HL-60/S4 treated with retinoic acid at 250 ng/mL for 4 days and 3 days (cell line): ENCODE data around the gene PRTG.
"Not testable (repeated sequence)": the region's sequence is repeated elsewhere in the genome, so short reads cannot be mapped to it uniquely, and the experiment has no call there.

Source experiments
- in situ Hi-C: fragments of 300-500 bp; cut with MboI; formaldehyde crosslinking; loops from 2 replicates; pipeline ENCODE4 v1.7.0; 2022; ENCODE audit warnings: low sequenced_read_pairs

PRTG gene

DNA sequence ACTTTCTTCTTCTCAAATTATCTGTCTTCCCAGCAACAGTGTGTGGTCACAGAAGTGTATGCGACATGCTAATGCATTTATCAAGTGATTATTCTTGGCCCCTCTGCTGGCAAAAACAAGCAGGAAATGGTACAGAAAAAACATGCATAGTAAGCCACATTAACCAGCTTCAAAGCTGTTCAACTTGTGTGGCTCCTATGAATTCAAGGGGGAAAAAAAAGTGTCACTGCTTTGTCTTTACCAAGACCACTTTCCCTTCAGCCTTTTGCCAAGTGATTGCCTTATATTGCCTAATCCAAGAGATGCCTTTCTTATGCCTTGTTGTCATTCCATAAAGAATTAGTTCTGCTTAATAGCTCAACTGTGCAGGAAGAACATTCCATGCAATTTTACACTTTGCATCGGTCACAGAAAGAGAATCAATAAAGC is 39.1 kb downstream of the PRTG start:
- in situ Hi-C loops = no loop called here

DNA sequence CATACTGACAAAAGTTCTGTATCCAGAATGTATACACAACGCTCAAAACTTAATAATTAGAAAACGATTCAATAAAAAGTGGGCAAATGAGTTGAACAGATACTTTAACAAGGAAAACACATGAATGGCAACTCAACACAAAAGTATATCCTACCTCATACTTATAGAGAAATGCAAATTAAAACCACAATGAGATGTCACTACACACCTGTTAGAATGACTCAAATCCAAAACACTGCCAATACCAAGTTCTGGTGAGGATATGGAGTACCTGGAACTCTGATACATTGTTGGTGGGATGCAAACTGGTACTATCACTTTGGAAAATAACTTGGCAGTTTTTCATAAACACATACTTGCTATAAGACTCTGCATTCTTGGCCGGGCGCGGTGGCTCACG is 42.1 kb downstream of the PRTG start:
- in situ Hi-C loops = no loop called here

DNA sequence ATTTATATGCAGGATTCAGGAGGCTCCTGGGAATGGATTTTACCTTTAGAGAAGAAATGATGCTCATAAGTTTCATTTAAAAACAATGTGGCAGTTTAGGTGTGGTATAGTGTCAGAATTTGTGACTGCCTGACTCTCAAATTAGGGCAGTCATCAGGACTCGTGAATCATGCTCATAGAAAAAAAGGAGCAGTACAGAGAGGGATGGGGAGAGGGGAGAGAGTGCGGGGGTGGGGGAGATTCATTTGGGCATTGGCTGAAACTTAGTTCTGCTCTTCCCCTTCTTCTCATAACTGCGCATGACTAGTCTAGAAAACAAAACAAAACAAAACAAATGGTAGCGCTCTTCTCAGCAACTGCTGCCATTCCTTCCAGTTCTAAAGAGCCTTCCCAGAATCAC is 44.3 kb downstream of the PRTG start:
- in situ Hi-C loops = no loop called here

DNA sequence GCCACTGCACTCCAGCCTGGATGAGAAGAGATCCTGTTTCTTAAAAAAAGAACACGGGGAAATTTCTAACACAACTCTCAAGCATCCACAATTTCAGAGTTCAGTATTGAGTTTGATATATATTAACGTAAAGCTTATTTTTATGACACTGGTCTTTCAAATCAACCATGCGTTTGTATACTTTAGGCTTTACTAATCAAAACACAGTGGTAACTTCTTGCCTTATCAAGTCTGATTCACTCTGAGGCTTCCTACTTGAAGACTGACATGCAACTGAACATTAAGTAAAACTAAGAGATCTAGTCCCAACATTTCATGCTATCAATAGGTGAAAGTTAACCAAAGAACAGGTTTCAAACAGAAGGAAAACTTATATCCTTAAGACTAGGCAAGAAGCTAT is 46.7 kb downstream of the PRTG start:
- in situ Hi-C loops = no loop called here

DNA sequence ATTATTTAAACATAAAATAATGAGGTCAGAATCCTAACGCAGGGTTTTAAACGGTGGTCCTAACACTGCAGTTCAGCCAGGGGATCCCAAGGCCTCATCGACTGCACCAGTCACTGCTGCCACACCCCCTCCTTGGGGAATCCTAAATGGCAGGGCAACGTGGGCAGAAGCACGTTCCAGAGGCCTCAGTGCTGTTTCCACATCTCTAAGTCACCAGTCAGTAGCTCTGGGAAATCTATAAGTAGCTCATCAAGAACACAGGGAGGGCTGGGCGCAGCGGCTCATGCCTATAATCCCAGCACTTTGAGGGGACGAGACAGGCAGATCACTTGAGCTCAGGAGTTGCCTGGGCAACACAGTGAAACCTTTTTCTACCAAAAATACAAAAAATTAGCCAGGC is 47.5 kb downstream of the PRTG start:
- in situ Hi-C loops = no loop called here

DNA sequence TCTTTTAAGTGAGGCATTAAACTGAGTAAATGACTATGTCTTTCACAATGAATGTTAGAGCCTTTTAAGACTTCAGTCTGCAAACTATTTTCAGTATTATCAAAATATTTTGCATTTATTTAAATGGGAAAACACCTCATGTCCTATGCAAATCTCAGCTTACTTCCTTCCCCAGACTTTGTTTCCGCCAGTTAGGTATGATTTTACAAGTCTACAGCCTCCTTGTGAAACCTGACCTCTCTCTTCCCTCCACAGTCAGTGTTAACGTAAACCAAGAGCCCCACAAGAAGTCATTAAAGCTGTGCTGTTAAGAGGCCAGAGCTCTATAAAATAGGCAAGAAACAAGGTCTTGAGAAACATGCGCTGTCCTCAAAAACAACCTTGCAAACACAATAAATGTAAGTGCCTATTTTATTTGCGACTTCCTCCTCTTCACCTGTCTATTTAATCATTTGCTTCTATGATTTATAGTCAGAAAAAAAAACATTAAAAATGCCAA is 48.3 kb downstream of the PRTG start:
- in situ Hi-C loops = no loop called here

DNA sequence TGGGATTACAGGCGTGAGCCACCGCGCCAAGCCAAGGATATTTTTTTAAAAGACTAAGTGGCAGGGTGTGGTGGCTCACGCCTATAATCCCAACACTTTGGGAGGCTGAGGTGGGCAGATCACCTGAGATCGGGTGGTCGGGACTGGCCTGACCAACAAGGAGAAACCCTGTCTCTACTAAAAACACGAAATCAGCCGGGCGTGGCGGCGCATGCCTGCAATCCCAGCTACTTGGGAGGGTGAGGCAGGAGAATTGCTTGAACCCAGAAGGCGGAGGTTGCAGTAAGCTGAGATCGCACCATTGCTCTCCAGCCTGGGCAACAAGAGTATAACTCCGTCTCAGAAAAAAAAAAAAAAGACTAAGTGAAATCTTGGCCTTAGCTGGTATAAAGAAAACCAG is 49.8 kb downstream of the PRTG start:
- in situ Hi-C loops = not testable (repeated sequence)

DNA sequence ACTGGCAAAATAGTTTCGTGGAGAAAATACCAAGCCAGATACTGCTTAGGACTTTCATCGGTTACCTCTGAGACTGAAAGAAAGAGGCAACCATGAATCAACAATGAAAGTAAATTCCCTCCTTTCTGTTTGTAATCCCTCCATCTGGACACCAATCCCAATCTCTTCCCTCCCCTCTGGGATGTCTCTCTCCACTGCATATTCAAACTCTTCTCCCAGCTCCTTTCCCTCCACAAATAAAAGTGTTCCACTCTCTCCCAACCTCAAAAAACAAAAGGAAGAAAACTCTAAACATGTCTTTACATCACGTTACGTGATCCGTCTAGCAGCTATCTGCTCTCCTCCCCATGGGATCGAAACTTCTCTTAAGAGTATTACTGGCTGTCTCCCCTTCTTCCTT is 55.2 kb downstream of the PRTG start:
- in situ Hi-C loops = no loop called here

DNA sequence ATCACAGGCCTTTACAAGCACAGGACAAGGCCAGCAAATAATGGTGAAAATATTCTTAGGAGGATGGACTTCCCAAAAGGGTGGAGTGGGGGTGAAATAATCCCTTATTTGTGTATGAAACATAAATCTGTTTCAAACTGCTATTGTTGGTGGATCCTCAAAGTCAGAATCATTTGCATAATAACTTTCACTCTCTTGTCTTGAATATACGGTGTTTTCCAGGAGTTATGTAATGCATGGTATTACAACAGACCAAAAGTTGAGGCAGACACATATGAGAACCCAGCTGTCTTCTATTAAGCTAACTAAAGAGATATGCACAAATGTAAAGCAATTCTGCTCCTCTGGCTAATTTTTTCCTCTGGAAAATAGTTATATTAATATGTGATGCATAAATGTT is 57.7 kb downstream of the PRTG start:
- in situ Hi-C loops = no loop called here

DNA sequence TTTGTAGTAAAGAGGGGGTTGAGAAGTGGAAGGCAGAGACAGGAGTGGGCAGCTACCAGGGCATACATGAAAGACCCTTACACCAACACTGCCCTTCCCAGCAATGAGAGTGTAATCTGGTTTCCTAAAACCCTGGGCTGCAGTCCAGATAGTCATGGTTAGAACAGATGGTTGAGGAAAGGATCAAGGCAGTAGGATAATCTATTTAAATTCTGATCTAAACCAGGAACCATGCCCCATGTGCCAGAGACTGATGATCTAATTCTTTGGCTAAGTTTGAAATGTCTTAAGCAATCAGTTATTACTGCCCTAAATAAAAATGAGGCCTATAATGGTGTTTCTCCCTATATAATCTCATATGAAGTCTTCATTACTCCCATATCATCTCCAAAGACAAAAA is 59.6 kb downstream of the PRTG start:
- in situ Hi-C loops = no loop called here

DNA sequence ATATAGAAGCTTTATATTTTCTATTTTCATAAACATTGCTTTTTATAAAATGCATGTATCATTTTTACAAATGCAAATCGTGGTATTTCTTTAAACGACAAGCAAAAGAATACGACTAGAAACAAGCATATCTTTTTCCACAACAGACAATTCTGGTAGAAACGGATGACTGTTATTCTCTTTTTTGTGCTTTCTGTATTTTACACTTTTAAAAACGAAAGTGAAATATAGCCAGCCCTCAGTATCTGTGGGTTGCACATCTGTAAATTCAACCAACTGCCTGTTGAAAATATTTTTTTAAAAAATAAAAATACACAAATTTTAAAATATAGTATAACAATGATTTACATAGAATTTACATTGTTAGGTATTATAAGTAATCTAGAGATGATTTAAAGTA is 61.3 kb downstream of the PRTG start:
- in situ Hi-C loops = no loop called here

DNA sequence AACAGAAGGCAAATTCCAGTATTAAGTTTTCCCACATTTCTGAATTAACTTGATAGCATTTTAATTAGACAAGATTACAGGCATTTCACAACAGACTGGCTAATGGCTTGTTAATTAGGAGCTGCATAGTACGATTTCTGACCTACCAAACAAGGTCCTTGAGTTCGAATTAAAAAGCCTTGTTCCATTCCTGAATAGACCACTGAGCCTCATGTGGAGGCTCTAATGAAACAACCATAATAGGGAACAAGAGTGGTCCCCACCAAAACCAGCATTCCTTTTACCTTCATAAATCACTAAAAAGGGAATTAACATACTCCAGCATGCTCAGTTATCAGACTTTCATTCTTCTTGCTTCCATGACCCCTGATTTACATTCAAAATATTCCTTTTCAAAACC is 66.4 kb downstream of the PRTG start:
- in situ Hi-C loops = no loop called here

DNA sequence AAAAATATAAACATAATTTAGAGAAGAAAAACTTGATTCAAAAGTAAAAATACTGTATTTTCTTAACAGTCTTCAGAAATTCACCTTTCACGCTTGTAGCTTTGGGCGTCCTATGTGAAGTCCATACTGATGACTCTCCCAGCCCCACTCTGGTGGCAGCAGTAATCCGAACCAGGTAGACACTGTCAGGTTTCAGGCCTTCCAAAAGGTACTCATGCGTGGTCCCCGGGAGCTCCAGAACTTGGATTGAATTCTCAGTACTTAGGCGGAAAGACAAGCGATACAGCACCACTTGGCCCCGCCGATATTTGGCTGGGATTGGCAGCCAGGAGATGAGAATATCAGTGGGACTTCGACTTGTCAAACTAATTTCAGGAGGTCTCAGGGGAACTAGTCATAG is 69.7 kb downstream of the PRTG start:
- in situ Hi-C loops = no loop called here

DNA sequence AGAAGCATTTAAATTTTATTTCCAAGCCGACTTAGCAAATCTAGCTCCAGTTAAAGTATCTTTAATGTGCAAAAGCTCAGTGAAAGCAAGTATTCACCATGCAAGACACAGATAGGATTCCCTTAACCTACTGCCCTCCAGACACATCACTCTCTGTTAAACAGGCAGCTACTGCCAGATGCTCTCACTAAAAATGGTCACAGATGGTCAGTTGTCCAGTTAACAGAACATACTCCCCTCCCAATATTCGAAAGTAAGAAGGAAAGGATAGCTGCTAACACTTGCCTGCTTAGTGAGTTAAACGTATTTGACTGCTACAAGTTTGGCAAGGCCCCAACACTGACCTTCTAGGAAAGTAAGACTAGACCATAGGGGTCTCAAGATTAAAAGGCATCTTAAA is 73.7 kb downstream of the PRTG start:
- in situ Hi-C loops = no loop called here

DNA sequence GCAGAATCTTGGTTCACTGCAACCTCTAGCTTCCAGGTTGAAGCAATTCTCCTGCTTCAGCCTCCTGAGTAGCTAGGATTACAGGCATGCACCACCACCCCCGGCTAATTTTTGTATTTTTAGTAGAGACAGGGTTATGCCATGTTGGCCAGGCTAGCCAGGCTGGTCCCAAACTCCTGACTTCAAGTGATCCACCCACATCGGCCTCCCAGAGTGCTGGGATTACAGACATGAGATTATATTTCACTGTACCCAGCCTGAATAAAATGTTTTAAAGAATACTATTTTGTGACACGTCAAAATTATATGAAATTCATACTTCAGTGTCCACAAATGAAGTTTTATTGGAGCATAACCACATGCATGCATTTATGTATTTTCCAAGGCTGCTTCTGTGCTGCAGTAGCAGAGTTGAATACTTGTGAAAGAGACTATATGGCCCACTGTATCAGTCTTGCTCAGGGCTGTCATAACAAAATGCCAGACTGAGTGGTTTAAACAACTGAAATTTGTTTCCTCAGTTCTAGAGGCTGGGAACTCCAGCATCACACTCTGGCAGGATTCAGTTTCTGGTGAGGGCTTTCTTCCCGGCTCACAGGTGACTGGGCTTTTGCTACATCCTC is 77.2 kb downstream of the PRTG start:
- in situ Hi-C loops = no loop called here

DNA sequence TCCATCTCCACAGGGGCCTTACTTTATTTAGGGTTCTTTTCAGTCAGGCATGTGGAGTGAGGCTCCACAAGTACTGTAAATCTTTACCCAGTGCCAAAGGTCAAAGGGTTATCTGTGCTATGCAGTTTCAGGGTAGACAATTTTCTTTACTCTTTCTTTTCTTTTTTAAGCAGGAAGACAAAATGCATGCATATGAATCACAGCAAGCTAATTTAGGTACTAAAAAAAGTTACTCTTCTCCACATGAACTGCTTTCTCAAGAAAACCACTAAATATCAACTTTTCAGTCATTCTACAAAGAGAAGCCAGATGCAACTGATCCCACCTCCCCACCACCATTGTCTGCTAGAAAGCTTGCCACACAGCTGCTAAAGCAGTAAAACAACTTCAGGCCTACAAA is 81.5 kb downstream of the PRTG start:
- in situ Hi-C loops = no loop called here

DNA sequence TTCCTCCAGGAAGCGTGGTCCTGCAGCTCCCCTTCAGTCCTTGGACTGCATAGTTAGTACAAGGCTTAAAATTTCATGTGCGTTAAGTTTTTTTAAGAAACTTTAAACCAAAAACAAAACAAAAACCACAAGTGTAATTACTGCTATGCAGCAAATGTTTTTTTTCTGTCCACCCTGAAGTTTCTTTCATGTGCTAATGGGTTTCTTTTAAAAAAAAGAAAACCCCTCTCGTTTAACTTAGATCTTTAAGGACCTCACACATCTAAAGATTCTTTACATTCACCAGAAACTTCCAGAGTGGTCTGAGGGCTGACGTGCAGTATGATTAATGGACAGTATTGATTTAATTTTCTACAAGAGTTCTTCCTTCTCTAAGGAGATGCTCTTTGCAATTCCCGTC is 82.8 kb downstream of the PRTG start:
- in situ Hi-C loops = no loop called here

DNA sequence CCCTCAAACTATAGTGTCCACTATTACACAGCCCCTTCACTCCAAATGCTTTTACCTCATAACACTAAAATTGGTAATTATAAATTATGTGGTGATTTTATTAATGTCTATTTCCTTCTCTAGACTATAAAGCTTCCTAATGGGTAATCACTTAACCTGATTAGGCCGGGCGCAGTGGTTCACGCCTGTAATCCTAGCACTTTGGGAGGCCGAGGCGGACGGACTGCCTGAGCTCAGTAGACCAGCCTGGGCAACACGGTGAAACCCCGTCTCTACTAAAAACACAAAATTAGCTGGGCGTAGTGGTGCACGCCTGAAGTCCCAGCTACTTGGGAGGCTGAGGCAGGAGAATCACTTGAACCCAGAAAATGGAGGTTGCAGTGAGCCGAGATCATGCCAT is 83.5 kb downstream of the PRTG start:
- in situ Hi-C loops = no loop called here

DNA sequence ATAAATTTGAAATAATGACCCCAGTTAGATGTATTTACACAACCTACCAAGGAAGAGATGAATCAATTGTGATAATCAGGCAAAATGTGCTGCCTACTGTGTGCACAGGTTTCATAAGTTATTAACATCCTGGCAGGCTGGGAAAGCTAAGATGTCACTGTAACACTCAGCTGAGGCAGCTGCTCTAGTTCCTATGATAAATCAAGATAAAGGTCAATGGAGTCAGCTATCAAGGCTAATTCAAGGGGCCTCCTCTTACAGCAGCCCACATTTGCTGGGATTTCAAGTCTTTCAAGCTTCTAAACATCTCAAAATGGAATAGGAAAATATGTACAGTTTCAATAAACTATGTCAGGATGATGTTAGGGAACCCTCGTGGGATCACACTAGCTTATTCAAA is 84.1 kb downstream of the PRTG start:
- in situ Hi-C loops = no loop called here

DNA sequence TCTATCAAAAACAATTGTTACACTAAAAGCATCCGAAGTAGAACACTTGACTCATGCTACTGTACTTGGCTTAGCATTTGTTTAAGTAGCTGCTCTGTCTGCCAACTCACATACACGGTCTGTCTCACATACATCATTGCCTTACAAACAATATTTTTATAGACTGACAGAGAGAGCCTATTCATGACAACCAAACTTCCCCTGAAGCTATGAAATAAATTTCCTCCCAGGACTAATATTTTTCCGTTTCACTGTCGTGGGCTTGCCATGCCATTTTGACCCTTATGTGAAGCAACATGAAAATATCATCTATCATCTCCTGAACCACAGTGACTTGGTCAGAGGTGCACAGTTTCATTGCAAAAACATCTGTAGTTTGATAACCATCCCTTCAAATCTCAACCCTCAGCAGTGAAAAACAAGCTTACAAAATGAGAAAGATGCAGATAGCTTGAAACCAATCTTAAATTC is 88.4 kb downstream of the PRTG start:
- in situ Hi-C loops = no loop called here

DNA sequence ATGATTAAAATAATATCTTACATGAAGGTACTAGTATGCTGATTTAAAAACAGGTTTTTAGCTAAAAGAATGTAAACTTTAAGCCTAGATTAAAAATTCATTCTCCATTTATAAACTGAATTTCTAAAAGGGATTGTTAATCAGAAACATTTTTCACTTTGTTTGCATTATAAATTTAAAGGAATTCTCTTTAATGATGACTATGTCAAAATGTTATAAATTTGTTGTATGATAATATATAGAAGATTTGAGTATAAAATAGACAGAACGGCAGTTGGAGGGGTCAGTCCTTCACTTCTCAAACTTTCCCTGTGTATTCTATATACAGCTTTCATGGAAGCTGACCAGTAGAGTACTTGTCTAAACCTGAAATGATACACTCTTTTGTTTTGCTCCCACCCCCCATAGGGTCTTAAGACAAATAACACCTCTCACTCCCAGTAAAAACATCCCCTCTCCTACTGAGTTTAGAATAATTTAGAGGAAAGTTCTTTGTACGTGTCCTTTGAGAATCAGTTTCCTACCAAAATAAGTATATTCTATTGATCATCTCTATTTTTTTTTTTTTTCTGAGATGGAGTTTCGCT is 90.0 kb downstream of the PRTG start:
- in situ Hi-C loops = no loop called here

DNA sequence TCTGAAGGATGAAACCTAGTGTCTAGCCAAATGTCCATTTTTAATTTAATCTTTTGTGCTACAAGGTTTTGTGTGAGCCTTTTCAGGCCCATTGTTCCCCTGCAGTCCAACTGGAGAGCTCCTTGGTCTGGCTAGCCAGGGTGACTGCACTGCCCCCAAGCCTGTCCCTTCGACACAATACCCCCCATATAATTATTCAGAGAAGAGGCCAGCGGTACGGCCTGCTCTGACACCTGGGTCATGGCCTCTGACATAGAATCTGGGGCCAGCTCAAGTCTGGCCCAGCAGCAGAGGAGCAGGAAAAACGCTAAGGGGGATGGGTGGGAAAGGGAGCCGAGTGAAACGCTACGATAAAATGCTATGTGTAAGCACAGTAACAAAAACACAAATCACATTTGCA is 90.6 kb downstream of the PRTG start:
- in situ Hi-C loops = no loop called here

DNA sequence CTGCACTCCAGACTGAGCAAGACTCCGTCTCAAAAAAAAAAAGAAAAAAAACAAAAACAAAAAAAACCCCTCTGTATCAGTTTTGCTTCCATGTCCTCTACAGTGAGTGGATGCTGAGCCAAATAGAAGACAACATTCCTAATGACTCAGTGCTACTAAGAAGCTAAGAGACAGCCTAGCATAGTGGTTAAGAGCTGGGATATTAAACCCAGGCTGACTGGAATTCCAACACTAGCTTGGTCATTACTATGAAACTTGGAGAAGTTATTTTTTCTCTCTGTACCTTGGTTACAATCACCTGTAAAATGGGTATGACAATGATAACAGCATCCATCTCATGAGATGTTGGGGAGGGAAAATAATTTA is 93.9 kb downstream of the PRTG start:
- in situ Hi-C loops = loop anchor here (25.0 kb wide), 1 partner anchor 437 kb away; no protein-coding TSS in a partner anchor
